H1 (cell line): ENCODE data around the gene CASKIN2. TPM values are rescaled to one million over a fixed set of nuclear protein-coding genes. Genes with fewer than 3 reads are reported as not detected.

Source experiments
- CTCF ChIA-PET: fragments of 300-600 bp; sonication (Branson Sonifier 250); formaldehyde crosslinking; loops from one replicate; lab custom pipeline; 2021; ENCODE audit not compliant: partially characterized antibody; lab: Charles Lee
- POLR2A ChIA-PET: fragments of 300-600 bp; sonication (Branson Sonifier 250); formaldehyde crosslinking; loops from one replicate; lab custom pipeline; 2021; ENCODE audit warnings: inconsistent platforms; ENCODE audit not compliant: partially characterized antibody; lab: Charles Lee
- DNase-seq, 2 experiments: peaks; one replicate each; pipeline versions ENCODE4 v3.0.0 to v3.0.0-alpha.2; 2010 to 2022; ENCODE audit warnings: low spot score in 2 of 2, low read depth in 1 of 2, mixed read lengths in 1 of 2
- FAIRE-seq: peaks from 2 replicates; lab custom pipeline; 2011; peaks lifted over from hg19 to GRCh38; lab: Jason Lieb, UNC
- H2AFZ ChIP-seq: 2 replicates; pipeline ENCODE4 v1.8.1; 2012; ENCODE audit warnings: low read length, inconsistent platforms
- H2AK5ac ChIP-seq: 2 replicates; pipeline ENCODE4 v1.6.1; 2013; ENCODE audit warnings: low read depth, low read length
- H2BK120ac ChIP-seq: replicated peaks from 2 replicates; pipeline ENCODE3; 2013; ENCODE audit warnings: low read depth, low read length, inconsistent platforms
- H2BK12ac ChIP-seq: 2 replicates; pipeline ENCODE4 v1.6.1; 2013; ENCODE audit warnings: low read depth, low read length
- H2BK15ac ChIP-seq: 2 replicates; pipeline ENCODE4 v1.6.1; 2013; ENCODE audit warnings: low read length
- H2BK20ac ChIP-seq: 2 replicates; pipeline ENCODE4 v1.6.1; 2013; ENCODE audit warnings: low read length
- H2BK5ac ChIP-seq: 2 replicates; pipeline ENCODE4 v1.6.1; 2013; ENCODE audit warnings: low read depth, low read length
- H3K14ac ChIP-seq: 2 replicates; pipeline ENCODE4 v1.6.1; 2013; ENCODE audit warnings: inconsistent platforms; ENCODE audit not compliant: insufficient read length
- H3K18ac ChIP-seq: 2 replicates; pipeline ENCODE4 v1.6.1; 2013; ENCODE audit warnings: low read length; ENCODE audit errors: extremely low read depth
- H3K23ac ChIP-seq: 2 replicates; pipeline ENCODE4 v1.6.1; 2013; ENCODE audit warnings: inconsistent platforms; ENCODE audit not compliant: insufficient read length
- H3K23me2 ChIP-seq: 2 replicates; pipeline ENCODE4 v1.6.1; 2013; ENCODE audit warnings: low read depth, low read length
- H3K27ac ChIP-seq: 2 replicates; pipeline ENCODE4 v1.6.1; 2011; ENCODE audit warnings: low read depth, low read length, inconsistent platforms
- H3K27me3 ChIP-seq, 4 experiments: replicated peaks in 1 of 4; 1 replicate in 1 of 4; 2 replicates in 3 of 4; pipeline versions ENCODE4 v1.6.1 to v1.8.1; 2011 to 2013; ENCODE audit warnings: low read length in 3 of 4, mild to moderate bottlenecking in 3 of 4, inconsistent platforms in 2 of 4, mixed read lengths in 2 of 4, moderate library complexity in 1 of 4; ENCODE audit not compliant: control insufficient read depth in 3 of 4, insufficient read depth in 3 of 4; ENCODE audit errors: extremely low read depth in 1 of 4
- H3K36me3 ChIP-seq, 4 experiments: 2 replicates each; pipeline versions ENCODE4 v1.6.1 to v1.8.1; 2011 to 2013; ENCODE audit warnings: mild to moderate bottlenecking in 4 of 4, low read length in 3 of 4, moderate library complexity in 2 of 4, control low read depth in 1 of 4, inconsistent platforms in 1 of 4; ENCODE audit not compliant: insufficient read depth in 4 of 4, control insufficient read depth in 2 of 4
- H3K4ac ChIP-seq: replicated peaks from 2 replicates; pipeline ENCODE3; 2013; ENCODE audit warnings: low read length, low read depth, mixed read lengths, inconsistent platforms; ENCODE audit not compliant: insufficient read length
- H3K4me1 ChIP-seq, 4 experiments: replicated peaks in 1 of 4; 1 replicate in 1 of 4; 2 replicates in 3 of 4; pipeline versions ENCODE4 v1.6.1 to v1.8.1; 2011 to 2013; ENCODE audit warnings: low read length in 3 of 4, inconsistent platforms in 2 of 4, mixed read lengths in 1 of 4; ENCODE audit not compliant: insufficient read depth in 4 of 4, control insufficient read depth in 3 of 4
- H3K4me2 ChIP-seq, 2 experiments: 2 replicates each; pipeline versions ENCODE4 v1.6.1 to v1.8.1; 2011 to 2013; ENCODE audit warnings: low read depth in 2 of 2, low read length in 2 of 2, control low read depth in 1 of 2, inconsistent platforms in 1 of 2, mild to moderate bottlenecking in 1 of 2; ENCODE audit not compliant: insufficient read depth in 1 of 2
- H3K4me3 ChIP-seq, 4 experiments: fragments of 200-600, 300-600 bp in 1 of 4; sonication (generic), shearing (Covaris generic), sonication (Bioruptor Twin) in 1 of 4; 2 replicates each; pipeline versions ENCODE4 v1.5.1 to v1.8.1; 2011 to 2016; ENCODE audit warnings: low read length in 4 of 4, low read depth in 3 of 4, control low read depth in 2 of 4, inconsistent platforms in 2 of 4, mild to moderate bottlenecking in 2 of 4, mixed read lengths in 1 of 4, moderate library complexity in 1 of 4; ENCODE audit not compliant: insufficient read depth in 2 of 4; ENCODE audit errors: extremely low read depth in 1 of 4
- H3K56ac ChIP-seq: replicated peaks from 2 replicates; pipeline ENCODE3; 2013; ENCODE audit warnings: low read depth, mild to moderate bottlenecking, mixed read lengths, low read length, inconsistent platforms; ENCODE audit not compliant: insufficient read length
- H3K79me1 ChIP-seq: 2 replicates; pipeline ENCODE4 v1.6.1; 2013; ENCODE audit warnings: low read depth, low read length, control low read depth
- H3K79me2 ChIP-seq, 2 experiments: 2 replicates each; pipeline versions ENCODE4 v1.6.1 to v1.8.1; 2012 to 2013; ENCODE audit warnings: low read length in 2 of 2, mild to moderate bottlenecking in 2 of 2, inconsistent platforms in 1 of 2; ENCODE audit not compliant: insufficient read depth in 2 of 2, control insufficient read depth in 1 of 2
- H3K9ac ChIP-seq, 4 experiments: replicated peaks in 1 of 4; 1 replicate in 1 of 4; 2 replicates in 3 of 4; pipeline versions ENCODE4 v1.6.1 to v1.8.1; 2011 to 2013; ENCODE audit warnings: low read depth in 3 of 4, low read length in 3 of 4, control low read depth in 2 of 4, mild to moderate bottlenecking in 2 of 4, moderate library complexity in 2 of 4, inconsistent platforms in 1 of 4; ENCODE audit errors: extremely low read depth in 1 of 4
- H3K9me3 ChIP-seq, 2 experiments: 2 replicates each; pipeline versions ENCODE4 v1.6.1 to v1.8.1; 2012 to 2013; ENCODE audit warnings: mild to moderate bottlenecking in 2 of 2, moderate library complexity in 2 of 2, control low read depth in 1 of 2, inconsistent platforms in 1 of 2, low read depth in 1 of 2, low read length in 1 of 2, mixed read lengths in 1 of 2; ENCODE audit not compliant: insufficient read depth in 2 of 2
- H4K20me1 ChIP-seq, 2 experiments: replicated peaks in 1 of 2; 2 replicates each; pipeline versions ENCODE3 to v1.8.1; 2011 to 2013; ENCODE audit warnings: inconsistent platforms in 2 of 2, low read length in 2 of 2, mild to moderate bottlenecking in 1 of 2; ENCODE audit not compliant: insufficient read depth in 2 of 2, control insufficient read depth in 1 of 2
- H4K5ac ChIP-seq: 2 replicates; pipeline ENCODE4 v1.6.1; 2013; ENCODE audit warnings: low read length, low read depth, mixed read lengths, inconsistent platforms; ENCODE audit not compliant: insufficient read length
- H4K8ac ChIP-seq: 2 replicates; pipeline ENCODE4 v1.8.0; 2013; ENCODE audit warnings: mild to moderate bottlenecking, moderate library complexity, low read length, inconsistent platforms; ENCODE audit not compliant: insufficient read depth; ENCODE audit errors: extremely low read depth
- H4K91ac ChIP-seq: replicated peaks from 2 replicates; pipeline ENCODE3; 2013; ENCODE audit warnings: low read length, mixed read lengths, inconsistent platforms; ENCODE audit not compliant: insufficient read length
- CEBPB ChIP-seq: IDR thresholded peaks from 2 replicates; pipeline ENCODE4 v1.6.1; 2012; ENCODE audit warnings: low read depth, low read length
- CTBP2 ChIP-seq: IDR thresholded peaks from 2 replicates; pipeline ENCODE4 v1.7.0; 2011; ENCODE audit warnings: borderline replicate concordance, mild to moderate bottlenecking, moderate library complexity, mixed read lengths, low read length; ENCODE audit not compliant: insufficient read depth, insufficient read length
- GTF2F1 ChIP-seq: IDR thresholded peaks from 2 replicates; pipeline ENCODE4 v1.6.1; 2012; ENCODE audit warnings: low read depth, low read length, improper control_type of control experiment, borderline replicate concordance
- HDAC6 ChIP-seq: IDR thresholded peaks from one replicate; pipeline ENCODE4 v1.7.1; 2012; ENCODE audit warnings: low read depth, mild to moderate bottlenecking, inconsistent platforms, low read length, moderate library complexity
- JUND ChIP-seq: IDR thresholded peaks from 2 replicates; pipeline ENCODE4 v1.6.1; 2011; ENCODE audit warnings: mild to moderate bottlenecking, improper control_type of control experiment, low read length
- MAFK ChIP-seq: IDR thresholded peaks from 2 replicates; pipeline ENCODE4 v1.6.1; 2012; ENCODE audit warnings: low read depth, mild to moderate bottlenecking, improper control_type of control experiment, low read length
- MAX ChIP-seq: IDR thresholded peaks from 2 replicates; pipeline ENCODE4 v1.6.1; 2012; ENCODE audit warnings: inconsistent platforms
- POU5F1 ChIP-seq: IDR thresholded peaks from 2 replicates; pipeline ENCODE4 v1.6.1; 2011; ENCODE audit warnings: low read depth, mild to moderate bottlenecking, low read length, moderate library complexity
- RBBP5 ChIP-seq: IDR thresholded peaks from 2 replicates; pipeline ENCODE4 v1.7.1; 2012; ENCODE audit warnings: low read depth, mild to moderate bottlenecking, inconsistent platforms, low read length, moderate library complexity, borderline replicate concordance
- YY1 ChIP-seq: IDR thresholded peaks from 2 replicates; pipeline ENCODE4 v1.6.1; 2011; ENCODE audit warnings: low read depth, mild to moderate bottlenecking, low read length
- WGBS, 2 experiments: shearing (Covaris generic) in 1 of 2; methylation state at CpG; one replicate each; pipeline versions ENCODE4 v1.1.6 to v1.1.7; 2013 to 2015; ENCODE audit warnings: low lambda C conversion rate in 2 of 2, mixed read lengths in 2 of 2, inconsistent platforms in 1 of 2, low coverage in 1 of 2, missing lambda C conversion rate in 1 of 2; ENCODE audit not compliant: insufficient replicate concordance in 2 of 2, insufficient coverage in 1 of 2, insufficient read length in 1 of 2; ENCODE audit errors: extremely low coverage in 1 of 2, missing lambda C conversion rate in 1 of 2; 5-methylcytosine and 5-hydroxymethylcytosine counted together
- polyA plus RNA-seq, 7 experiments: library from polyadenylated mRNA; depleted of rRNA in 3 of 7; stranded (reverse) in 5 of 7; unstranded in 2 of 7; fragments of >200 nt in 5 of 7; fragments of 200-250 nt in 2 of 7; gene quantifications; 1 replicate in 5 of 7; 2 replicates in 1 of 7; 4 replicates in 1 of 7; pipeline versions ENCODE4 v1.2.1 to v1.2.3, GENCODE V29; 2011 to 2013; ENCODE audit warnings: missing spikeins in 2 of 7, mixed read lengths in 2 of 7
- total RNA-seq: library from RNA; stranded (reverse); fragmentation: NEBNext Ultra II Directional; extraction: Animal tissue kit (Norgen Biotek cat#: 25700); gene quantifications from 2 replicates; pipeline ENCODE4 v1.2.1, GENCODE V29; 2021

Gene CASKIN2
- total and polyA plus RNA-seq, 2 of the 8 experiments (the other 6 are each of a cell fraction or from before 2014, with no cell fraction given), result 6.7 to 32.3 TPM

- no peak for FAIRE-seq
- no peak overlapping the region for H3K23ac ChIP-seq
- H3K4me3 ChIP-seq, result no peak overlapping the region
- H2AK5ac ChIP-seq, result no peak overlapping the region
- H2BK12ac ChIP-seq, result no peak overlapping the region
- no peak overlapping the region for H2BK120ac ChIP-seq
- no peak overlapping the region for H4K5ac ChIP-seq
- peaks cover 0 to 2% (median 0%) of the 10 kb centered on the region in 4 experiments; a peak in 1 of 8 replicates for H3K36me3 ChIP-seq
- POLR2A ChIA-PET, result interaction anchor here (0.5 to 1.1 kb wide), 6 partner anchors 12 to 386 kb away, joined by 3 to 5 read pairs (median 3); no protein-coding TSS in a partner anchor
- 96% methylated on average over 12 of the region's 14 CpGs; no CpG with 5 or more reads in 1 of the 2 experiments for WGBS, 2 experiments
- no peaks in the 10 kb centered on the region; the same call in none of the 2 replicates for H3K79me1 ChIP-seq
- no peak overlapping the region for H2BK5ac ChIP-seq
- no peak overlapping the region for H4K8ac ChIP-seq
- no peak overlapping the region for H3K27ac ChIP-seq
- H3K9ac ChIP-seq, result no peak overlapping the region
- no peaks in the 10 kb centered on the region for H3K23me2 ChIP-seq
- no peak overlapping the region for H3K4ac ChIP-seq
- TF ChIP-seq JUND, result no peak
- TF ChIP-seq YY1, result no peak
- no peak for TF ChIP-seq MAFK
- no peak for TF ChIP-seq MAX
- no peak for TF ChIP-seq RBBP5
- no peak for TF ChIP-seq CEBPB
- no peak for TF ChIP-seq CTBP2
- TF ChIP-seq POU5F1, result no peak
- no peak for TF ChIP-seq GTF2F1
- TF ChIP-seq HDAC6, result no peak
- no peaks in the 10 kb centered on the region for H3K9me3 ChIP-seq
- no peak overlapping the region for H4K91ac ChIP-seq
- H2BK20ac ChIP-seq, result no peak overlapping the region
- no peak overlapping the region for H3K56ac ChIP-seq
- CTCF ChIA-PET, result interaction anchor here (0.5 to 3.3 kb wide), 10 partner anchors 9 to 372 kb away, joined by 3 to 13 read pairs (median 4); no protein-coding TSS in a partner anchor
- no peak overlapping the region for H3K14ac ChIP-seq
- H3K4me1 ChIP-seq, result peaks cover 0 to 1% (median 0%) of the 10 kb centered on the region in 4 experiments; a peak in 3 of 7 replicates
- no peaks in the 10 kb centered on the region for H3K79me2 ChIP-seq
- no peaks in the 10 kb centered on the region for H3K27me3 ChIP-seq
- H2BK15ac ChIP-seq, result no peak overlapping the region
- no peak for DNase-seq
- peaks cover 0 to 9% of the 10 kb centered on the region in 2 experiments for H4K20me1 ChIP-seq
- no peak overlapping the region for H2AFZ ChIP-seq
- no peak overlapping the region for H3K4me2 ChIP-seq
- no peak overlapping the region for H3K18ac ChIP-seq
These were observed 29.2 kb downstream of the CASKIN2 start for GRCh38 chr17:75486151-75486550.
